NCI-H128 (cell line): ENCODE results near the gene PPM1F.

Experiments
- DNase-seq: peaks from one replicate; lab custom pipeline; 2025; ENCODE audit not compliant: unreplicated experiment; lab: John Stamatoyannopoulos, UW

Gene PPM1F

GRCh38 chr22:21961127-21961867 is 8.6 kb upstream of the PPM1F start:
- DNase-seq = no peak

- DNase-seq = no peak
Measured at GRCh38 chr22:21960200-21961126, 7.8 kb upstream of the PPM1F start.

DNA sequence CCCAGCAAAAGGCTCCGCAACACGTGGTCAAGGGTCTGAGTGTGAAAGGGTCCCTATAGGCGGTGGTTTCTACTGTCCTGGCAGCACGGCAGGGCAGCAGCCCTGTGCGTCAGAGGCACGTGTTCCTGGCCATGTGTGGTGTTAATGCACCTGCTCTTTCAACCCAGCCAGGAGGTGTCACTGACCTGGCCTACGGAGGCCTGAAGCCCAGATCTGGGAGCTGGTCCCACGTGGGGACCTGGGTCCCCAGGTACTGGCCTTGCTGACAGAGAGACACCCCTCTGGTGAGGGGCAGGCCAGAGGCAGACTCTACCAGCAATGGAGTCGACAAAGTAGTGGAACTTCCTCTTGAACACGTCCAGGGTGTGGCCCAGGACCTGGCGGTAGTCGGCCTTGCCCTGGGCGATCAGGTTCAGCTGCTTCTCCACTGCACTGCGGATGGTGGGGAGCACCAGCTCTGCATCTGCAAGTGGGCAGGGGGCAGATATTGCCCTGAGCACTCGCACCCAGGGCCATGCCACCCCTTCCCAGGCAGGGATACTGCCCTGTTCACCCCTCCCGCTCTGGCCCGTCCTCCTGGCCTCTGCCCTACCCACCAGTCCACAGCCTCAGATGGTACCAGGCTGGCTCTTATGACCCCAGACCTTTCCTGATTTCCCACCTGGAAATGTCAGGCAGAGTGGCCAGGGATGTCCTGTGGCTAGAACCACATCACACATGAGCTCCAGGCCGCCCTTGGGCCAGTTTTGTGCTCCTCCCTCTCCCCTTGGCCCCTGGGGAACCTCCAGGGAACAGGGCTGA is 6.8 kb upstream of the PPM1F start:
- no peak for DNase-seq

DNA sequence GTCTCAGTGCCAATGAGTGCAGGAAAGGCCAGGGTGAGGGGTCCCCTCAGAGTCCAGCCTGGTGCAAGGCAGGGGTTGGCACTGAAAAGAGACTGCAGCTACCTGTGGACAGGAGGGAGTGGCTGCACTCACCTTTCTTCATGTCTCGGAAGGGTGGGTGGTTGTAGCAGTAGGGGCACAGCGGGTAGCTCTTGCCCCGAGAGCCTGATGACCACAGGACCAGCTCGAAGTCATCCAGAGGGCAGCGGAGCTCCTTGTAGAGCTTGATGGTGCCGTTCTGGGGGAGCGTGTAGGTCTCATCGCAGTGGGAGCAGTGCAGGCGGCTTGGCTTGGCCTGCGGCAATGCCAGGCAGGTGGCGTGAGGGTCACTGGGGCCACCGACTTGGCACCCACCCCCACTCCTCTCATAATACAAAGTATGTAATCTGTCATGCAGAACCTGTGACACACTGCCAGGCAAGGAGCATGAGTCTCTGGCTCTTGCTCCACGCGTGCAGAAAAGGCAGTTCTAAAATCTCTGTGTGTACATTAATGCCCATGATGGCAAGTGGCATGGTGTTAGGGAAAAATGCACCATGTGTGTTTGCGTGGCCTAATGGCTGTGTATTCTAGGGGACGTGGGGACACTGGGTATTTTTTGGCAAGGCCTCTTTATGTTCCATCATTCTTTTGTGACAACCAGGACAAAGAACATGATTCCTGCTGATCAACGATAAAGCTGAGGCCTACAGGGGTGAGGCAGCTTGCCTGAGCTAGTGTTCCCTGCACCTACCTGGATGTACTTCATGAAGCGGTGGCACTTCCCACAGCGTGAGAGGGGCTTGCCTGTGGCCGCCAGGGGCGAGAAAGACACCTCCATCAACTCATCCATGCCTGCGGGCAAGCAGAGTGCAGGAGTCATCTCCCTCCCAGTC is 6.0 kb upstream of the PPM1F start:
- no peak for DNase-seq

GRCh38 chr22:21951931-21952465 is 650 bp downstream of the PPM1F start:
- DNase-seq = no peak

DNA sequence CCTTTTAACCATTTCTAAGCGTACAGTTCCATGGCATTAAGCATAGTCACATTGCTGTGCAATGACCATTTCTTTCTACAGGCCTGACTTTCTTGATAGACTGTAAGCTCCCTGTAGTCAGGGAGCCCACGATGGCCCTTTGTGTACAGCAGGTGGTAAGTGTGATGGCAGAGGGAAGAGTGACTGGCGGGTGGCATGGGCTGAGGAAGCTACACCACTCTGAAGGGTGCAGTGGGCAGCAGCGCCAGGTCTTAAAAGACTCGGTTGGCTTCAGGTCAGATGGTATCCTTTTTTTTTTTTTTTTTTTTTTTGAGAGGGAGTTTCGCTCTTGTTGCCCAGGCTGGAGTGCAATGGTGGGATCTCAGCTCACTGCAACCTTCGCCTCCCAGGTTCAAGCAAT is 1.6 kb downstream of the PPM1F start:
- DNase-seq = no peak

GRCh38 chr22:21949948-21950347 is 2.7 kb downstream of the PPM1F start:
- no peak for DNase-seq

DNA sequence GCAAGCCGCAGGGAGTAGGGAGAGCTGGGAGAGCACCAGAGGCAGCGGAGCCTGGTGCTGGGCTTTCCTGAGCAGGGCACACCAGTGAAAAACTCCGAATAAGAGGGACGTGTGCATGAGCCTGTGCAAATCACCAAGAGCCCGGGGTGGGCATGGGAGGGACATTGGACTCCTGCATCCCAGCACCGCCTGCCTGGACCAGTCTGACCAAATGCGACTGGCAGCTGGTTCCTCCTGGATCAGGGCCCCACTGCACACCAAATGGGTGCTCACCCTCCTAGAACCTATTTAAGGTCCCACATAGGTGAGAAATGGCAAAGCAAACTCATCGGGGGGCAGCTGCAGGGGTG is 3.1 kb downstream of the PPM1F start:
- no peak for DNase-seq

DNA sequence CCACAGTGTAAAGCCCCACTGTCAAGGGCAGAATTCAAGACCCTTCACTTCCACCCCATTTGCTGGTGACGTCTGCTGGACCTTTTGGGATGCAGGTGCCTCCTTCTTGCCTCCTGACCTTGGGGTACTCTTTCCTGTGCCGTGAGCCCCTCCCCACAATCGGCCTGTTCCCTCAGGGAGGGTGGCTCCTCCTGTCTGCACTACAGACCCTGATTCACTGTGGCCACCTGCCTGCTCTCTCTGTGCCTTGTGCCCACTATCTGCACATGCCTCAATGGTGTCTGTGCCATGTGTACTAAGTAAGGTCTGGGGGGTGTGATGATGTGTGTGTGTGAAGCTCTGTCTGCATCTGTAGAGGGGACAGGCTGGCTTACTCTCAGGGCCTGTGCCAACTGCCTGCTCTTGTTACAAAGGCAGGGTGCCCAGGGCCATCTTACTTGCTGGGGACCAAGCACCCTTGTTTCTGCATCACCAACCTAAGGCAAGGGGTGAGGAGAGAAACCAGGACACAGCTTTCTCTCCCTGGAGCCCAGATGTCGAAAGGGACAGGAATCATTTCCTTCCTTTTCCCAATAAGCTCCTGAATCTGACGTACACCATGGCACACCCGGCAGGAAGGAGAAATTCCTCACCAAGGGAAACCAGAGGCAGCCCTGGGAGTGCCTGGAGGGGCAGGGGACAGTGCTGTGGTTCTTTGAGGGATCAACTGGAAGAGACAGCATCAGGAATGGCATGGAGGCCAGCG is 3.7 kb downstream of the PPM1F start:
- DNase-seq = no peak

DNA sequence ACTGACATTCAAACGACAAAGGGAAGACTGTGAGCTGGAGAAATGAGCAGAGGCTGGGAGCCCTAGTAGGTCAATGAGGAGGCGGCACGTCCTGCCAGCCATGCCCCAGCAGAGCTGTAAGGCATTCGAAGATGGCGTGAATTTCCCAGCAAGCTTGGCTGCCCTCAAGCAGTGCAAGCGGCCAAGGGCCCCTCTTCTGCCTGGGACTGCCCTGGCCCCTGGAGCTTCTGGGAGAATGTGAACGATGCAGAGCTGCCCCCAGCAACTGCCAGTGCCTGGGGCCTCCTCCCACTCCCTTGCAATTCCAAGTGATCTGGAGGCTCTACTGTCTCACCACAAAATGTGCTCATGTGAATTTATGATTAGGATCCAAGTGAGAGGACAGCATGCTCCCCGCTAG is 4.3 kb downstream of the PPM1F start:
- no peak for DNase-seq

DNA sequence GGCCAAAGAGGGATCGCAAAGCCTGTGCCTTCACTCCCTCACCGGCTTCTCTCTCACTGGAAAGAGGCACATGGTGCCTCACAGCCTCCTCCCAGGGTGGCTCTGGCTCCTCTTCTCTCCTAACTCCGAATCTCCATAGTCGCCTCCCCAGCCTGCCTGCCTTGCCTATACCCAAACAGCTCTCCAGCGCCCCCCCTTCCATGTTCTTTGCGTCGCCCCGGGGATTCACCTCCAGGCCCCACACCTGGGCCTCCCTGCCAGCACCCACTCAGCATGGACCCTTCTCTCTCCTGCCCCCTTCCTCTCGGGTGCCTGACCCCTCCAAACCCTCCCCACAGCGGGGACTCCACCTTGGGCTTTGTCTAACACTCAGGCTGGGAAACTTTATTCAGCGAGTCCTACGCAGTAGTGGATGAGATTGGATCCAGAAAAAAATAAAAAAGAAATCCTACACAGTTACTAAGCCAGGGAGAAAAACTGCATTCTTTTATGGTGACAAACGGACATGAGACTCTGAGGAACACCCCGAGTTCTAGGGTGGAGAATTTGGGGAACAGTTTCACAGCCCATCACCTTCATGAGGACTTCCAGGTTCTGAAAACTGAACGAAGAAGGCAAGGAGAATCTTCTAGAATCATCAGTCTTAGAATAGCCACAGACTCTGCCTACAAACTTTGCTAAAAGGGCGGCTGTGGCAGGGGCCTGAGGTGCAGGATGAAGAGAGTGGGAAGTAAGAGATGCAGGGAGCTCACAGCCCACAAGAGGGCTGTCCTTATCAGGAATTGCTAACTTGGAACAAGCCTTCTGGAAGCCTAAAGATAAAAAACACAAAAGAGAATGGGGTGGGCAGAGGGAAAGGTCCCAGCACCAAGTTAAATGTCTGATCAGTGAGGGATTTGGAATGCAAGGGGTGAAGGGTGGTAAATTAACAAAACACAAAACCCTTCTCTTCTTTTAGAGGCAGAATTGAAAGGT is 5.3 kb downstream of the PPM1F start:
- no peak for DNase-seq

GRCh38 chr22:21946262-21946925 is 6.3 kb downstream of the PPM1F start:
- DNase-seq = no peak

DNA sequence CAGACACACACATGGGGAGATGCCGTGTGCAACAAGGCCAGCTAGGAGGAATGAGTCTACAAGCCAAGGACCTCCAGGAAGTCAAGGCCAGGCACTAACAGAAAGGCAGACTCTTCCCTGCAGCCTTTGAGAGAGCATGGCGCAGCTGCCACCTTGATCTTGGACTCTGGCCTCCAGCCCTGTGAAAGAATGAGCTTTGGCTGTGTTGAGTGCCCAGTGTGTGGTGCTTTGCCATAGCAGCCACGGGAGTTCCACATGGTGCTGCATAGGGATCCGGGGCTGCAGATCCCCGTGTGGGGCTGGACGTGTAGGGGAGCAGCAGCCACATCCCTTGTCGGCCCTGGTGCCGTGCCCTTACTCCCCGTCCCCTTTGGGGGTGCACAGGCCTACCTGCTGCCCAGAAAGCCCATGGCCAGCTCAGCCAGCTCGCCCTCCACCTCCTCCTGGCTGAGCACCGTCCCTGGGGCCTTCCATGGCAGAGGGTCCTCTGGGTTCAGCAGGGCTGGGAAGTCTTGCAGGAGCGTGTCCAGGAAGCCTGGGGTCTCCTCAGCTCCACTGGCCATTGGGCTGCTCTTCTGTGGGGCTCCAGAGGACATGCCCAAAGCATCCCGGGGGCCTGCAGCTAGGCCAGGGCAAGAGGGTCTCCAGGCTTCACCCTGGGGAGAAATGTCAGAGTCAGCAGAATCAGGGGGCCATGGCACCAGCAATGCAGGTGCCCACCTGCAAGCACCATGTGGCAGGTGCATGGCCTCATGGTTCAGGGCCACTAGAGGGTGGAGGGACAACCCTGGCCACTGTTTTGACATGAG is 7.0 kb downstream of the PPM1F start:
- DNase-seq = no peak

- DNase-seq = no peak
Measured at GRCh38 chr22:21944871-21945270, 7.8 kb downstream of the PPM1F start.

GRCh38 chr22:21943571-21944448 is 8.8 kb downstream of the PPM1F start:
- DNase-seq = no peak
